Gastroesophageal sphincter (tissue), 4 donors: ENCODE results near the gene TAS1R3. TPM values are rescaled to one million over a fixed set of nuclear protein-coding genes. Genes with fewer than 3 reads are reported as not detected.

Source experiments
- ATAC-seq: fragments of 150-250 bp; one replicate; pipeline ENCODE4 v1.9.1; 2016; ENCODE audit warnings: mild to moderate bottlenecking, moderate library complexity
- H3K27ac ChIP-seq, 4 donors: fragments of 200-600 bp; sonication (generic) in 3 of 4; 1 replicate in 3 of 4; 2 replicates in 1 of 4; pipeline ENCODE4 v1.5.1; 2016 to 2019
- H3K27me3 ChIP-seq: fragments of 200-600 bp; sonication (generic); one replicate; pipeline ENCODE4 v1.5.1; 2019
- H3K36me3 ChIP-seq, 2 donors: fragments of 200-600 bp; sonication (generic); one replicate each; pipeline ENCODE4 v1.5.1; 2019; ENCODE audit warnings: control low read depth in 1 of 2
- H3K4me1 ChIP-seq, 3 donors: fragments of 200-600 bp; sonication (generic); 1 replicate in 2 of 3; 2 replicates in 1 of 3; pipeline ENCODE4 v1.5.1; 2016 to 2019; ENCODE audit warnings: control low read depth in 2 of 3
- H3K4me3 ChIP-seq, 2 donors: fragments of 200-600 bp; sonication (generic); one replicate each; pipeline ENCODE4 v1.5.1; 2019; ENCODE audit warnings: mild to moderate bottlenecking in 1 of 2, moderate library complexity in 1 of 2
- H3K9me3 ChIP-seq, 3 donors: fragments of 200-600 bp; sonication (generic); one replicate each; pipeline ENCODE4 v1.5.1; 2017 to 2019; ENCODE audit warnings: control low read depth in 2 of 3
- CTCF ChIP-seq, 4 experiments: fragments of 200-600 bp in 2 of 4; fragments of 450-650 bp in 2 of 4; sonication (generic) in 1 of 4; IDR thresholded peaks; one replicate each; pipeline ENCODE4 v1.5.1; 2017 to 2019; ENCODE audit warnings: antibody characterized with exemption in 4 of 4, mild to moderate bottlenecking in 2 of 4, moderate library complexity in 2 of 4
- EP300 ChIP-seq: sonication (generic); formaldehyde crosslinking; IDR thresholded peaks from one replicate; pipeline ENCODE4 v1.6.1; 2017; ENCODE audit warnings: antibody characterized with exemption, mild to moderate bottlenecking
- POLR2A ChIP-seq, 2 donors: fragments of 450-650 bp; IDR thresholded peaks; one replicate each; pipeline ENCODE4 v1.6.1; 2017; ENCODE audit warnings: antibody characterized with exemption in 2 of 2, mild to moderate bottlenecking in 2 of 2, moderate library complexity in 1 of 2
- POLR2AphosphoS5 ChIP-seq: sonication (generic); formaldehyde crosslinking; IDR thresholded peaks from one replicate; pipeline ENCODE4 v1.6.1; 2017; ENCODE audit warnings: antibody characterized with exemption
- WGBS, 2 donors: methylation state at CpG; one replicate each; pipeline ENCODE4 v1.1.5; 2018; ENCODE audit warnings: low coverage in 1 of 2; 5-methylcytosine and 5-hydroxymethylcytosine counted together
- total RNA-seq, 4 donors: library from RNA; depleted of rRNA; stranded (reverse); fragments of >200 nt; gene quantifications; one replicate each; pipeline ENCODE4 v1.1.0, GENCODE V29; 2016

The TAS1R3 gene
- total RNA-seq, 4 donors from 2014 or later, result 0.12 to 0.54 (median 0.40) TPM; not detected in 1

GRCh38 chr1:1345384-1345783 lies 14.3 kb downstream of the TAS1R3 start:
- WGBS, 2 donors, result 72% methylated on average over 3 of the region's 16 CpGs; no CpG with 5 or more reads in 1 of the 2 donors
- peak overlapping the region in 2 of 4 donors; percentile 7 to 60 for H3K27ac ChIP-seq
- TF ChIP-seq POLR2AphosphoS5, result no peak
- TF ChIP-seq POLR2A (IDR thresholded peaks at IDR 0.05), result no peak
- TF ChIP-seq CTCF (IDR thresholded peaks at IDR 0.05), result no peak
- no peak for TF ChIP-seq EP300
- H3K27me3 ChIP-seq, result no peaks in the 10 kb centered on the region
- no peak overlapping the region for H3K4me3 ChIP-seq
- no peak for ATAC-seq
- no peaks in the 10 kb centered on the region for H3K9me3 ChIP-seq
- peaks cover 0 to 22% of the 10 kb centered on the region in 2 donors for H3K36me3 ChIP-seq
- H3K4me1 ChIP-seq, result peaks cover 0 to 54% (median 30%) of the 10 kb centered on the region in 3 donors

DNA sequence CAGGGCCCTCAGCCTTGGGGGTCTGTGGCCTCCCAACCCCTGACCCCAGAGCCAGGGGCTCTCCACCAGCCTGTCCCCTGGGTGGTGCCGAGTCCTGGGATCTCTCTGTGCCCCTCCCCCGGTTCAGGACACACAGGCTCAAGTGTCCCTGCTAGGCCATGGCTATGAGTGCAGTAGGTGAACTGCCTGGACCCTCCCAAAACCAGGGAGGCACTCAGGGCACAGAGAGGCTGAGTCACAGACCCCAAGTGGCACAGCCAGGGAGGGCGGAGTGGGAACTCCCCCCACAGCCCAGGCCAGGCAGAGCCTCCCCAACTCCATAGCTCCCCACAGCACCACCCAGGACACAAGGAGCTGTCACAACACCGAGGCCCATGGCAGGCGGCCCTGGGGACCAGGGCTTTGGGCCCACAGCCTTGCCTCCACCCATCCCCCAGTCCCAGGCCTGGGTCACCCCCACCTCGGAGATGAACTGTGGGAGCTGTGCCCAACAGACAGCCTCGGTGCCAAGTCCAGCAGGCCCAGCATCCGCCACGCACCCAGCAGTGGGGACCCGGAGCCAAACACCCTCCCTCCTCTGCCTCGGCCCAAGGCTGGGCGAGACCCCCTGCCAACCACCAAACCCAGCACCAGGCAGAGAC lies 14.9 kb downstream of the TAS1R3 start:
- Histone ChIP-seq H3K27me3 (no peaks in the 10 kb centered on the region), H3K27ac (peak overlapping the region in 2 of 4 donors; percentile 7 to 81), H3K4me1 (peaks cover 0 to 54% (median 30%) of the 10 kb centered on the region in 3 donors), H3K36me3 (peaks cover 0 to 16% of the 10 kb centered on the region in 2 donors), H3K9me3 (no peaks in the 10 kb centered on the region), H3K4me3 (no peak overlapping the region)
- ATAC-seq, result no peak
- WGBS, 2 donors, result no CpG with 5 or more reads among the region's 12 CpGs
- no peak for TF ChIP-seq POLR2A (IDR thresholded peaks at IDR 0.05)
- TF ChIP-seq CTCF (IDR thresholded peaks at IDR 0.05), result no peak
- no peak for TF ChIP-seq EP300
- TF ChIP-seq POLR2AphosphoS5, result no peak

GRCh38 chr1:1346501-1346890 lies 15.4 kb downstream of the TAS1R3 start:
- peaks cover 0 to 11% of the 10 kb centered on the region in 2 donors for H3K36me3 ChIP-seq
- no peaks in the 10 kb centered on the region for H3K27me3 ChIP-seq
- peaks cover 0 to 58% (median 32%) of the 10 kb centered on the region in 3 donors for H3K4me1 ChIP-seq
- H3K9me3 ChIP-seq, result no peaks in the 10 kb centered on the region
- peak overlapping the region in 1 of 4 donors; percentile 81 for H3K27ac ChIP-seq
- no peak overlapping the region for H3K4me3 ChIP-seq
- no peak for ATAC-seq
- no CpG with 5 or more reads among the region's 10 CpGs for WGBS, 2 donors
- TF ChIP-seq POLR2AphosphoS5, result no peak
- no peak for TF ChIP-seq POLR2A (IDR thresholded peaks at IDR 0.05)
- no peak for TF ChIP-seq CTCF (IDR thresholded peaks at IDR 0.05)
- TF ChIP-seq EP300, result no peak

DNA sequence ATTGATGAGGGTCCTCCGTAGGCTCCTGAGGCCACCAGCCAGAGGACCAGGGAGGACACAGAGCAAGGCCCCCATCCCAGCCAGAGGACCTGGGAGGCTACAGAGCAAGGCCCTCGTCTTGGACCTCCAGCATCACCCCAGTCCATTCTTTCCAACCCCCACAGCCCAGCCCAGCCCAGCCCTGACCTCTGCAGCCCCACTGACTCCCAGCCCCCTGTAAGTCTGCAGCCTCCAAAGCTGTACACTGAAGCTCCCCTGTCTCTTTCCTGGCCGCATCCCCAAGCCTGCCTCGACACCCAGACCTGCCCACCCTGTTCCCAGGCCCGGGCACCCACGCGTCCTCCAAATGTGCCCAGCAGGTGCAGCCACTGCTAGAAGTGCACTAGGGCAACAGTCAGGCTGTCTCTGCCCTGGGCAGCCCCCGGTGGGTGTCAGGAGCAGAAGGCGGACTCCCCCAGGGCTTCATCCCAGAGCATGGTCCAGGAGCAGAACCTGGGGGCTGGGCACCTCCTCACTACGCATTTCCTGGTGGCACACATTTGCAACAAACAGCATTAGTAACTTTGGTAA lies 16.0 kb downstream of the TAS1R3 start:
- Histone ChIP-seq H3K4me3 (peak overlapping the region in 1 of 2 donors; percentile 88), H3K4me1 (peaks cover 0 to 64% (median 37%) of the 10 kb centered on the region in 3 donors), H3K9me3 (no peaks in the 10 kb centered on the region), H3K36me3 (peaks cover 0 to 5% of the 10 kb centered on the region in 2 donors), H3K27ac (peak overlapping the region in 2 of 4 donors; percentile 81 to 91), H3K27me3 (no peaks in the 10 kb centered on the region)
- 67% methylated on average over 1 of the region's 10 CpGs; no CpG with 5 or more reads in 1 of the 2 donors for WGBS, 2 donors
- TF ChIP-seq POLR2AphosphoS5, result no peak
- TF ChIP-seq CTCF (IDR thresholded peaks at IDR 0.05), result no peak
- no peak for TF ChIP-seq POLR2A (IDR thresholded peaks at IDR 0.05)
- no peak for TF ChIP-seq EP300
- ATAC-seq, result no peak
